HL-60/S4 (cell line): ENCODE results near the gene SLC2A14.
"Not testable (repeated sequence)": the region's sequence is repeated elsewhere in the genome, so short reads cannot be mapped to it uniquely, and the experiment has no call there.

Experiments used
- in situ Hi-C: fragments of 300-500 bp; cut with MboI; formaldehyde crosslinking; loops from 2 replicates; pipeline ENCODE4 v1.14.3; 2022; ENCODE audit warnings: low sequenced_read_pairs

The SLC2A14 gene

GRCh38 chr12:7872566-7873319 is at the start of gene SLC2A14:
TSS of gene SLC2A14 (minus strand) at chr12:7872915. CDS start at chr12:7869880, 3,035 bp downstream.
- in situ Hi-C loops, result no loop called here

- in situ Hi-C loops, result not testable (repeated sequence)
Observed at GRCh38 chr12:7921181-7921580, 48.5 kb upstream of the SLC2A14 start.

- in situ Hi-C loops, result not testable (repeated sequence)
Observed at GRCh38 chr12:7918268-7918590, 45.5 kb upstream of the SLC2A14 start.

- in situ Hi-C loops, result no loop called here
Observed at GRCh38 chr12:7917392-7918267, 44.9 kb upstream of the SLC2A14 start.

GRCh38 chr12:7916936-7917335 is 44.2 kb upstream of the SLC2A14 start:
- in situ Hi-C loops, result no loop called here

GRCh38 chr12:7915661-7916403 is 43.1 kb upstream of the SLC2A14 start:
- in situ Hi-C loops, result no loop called here

GRCh38 chr12:7910106-7910505 is 37.4 kb upstream of the SLC2A14 start:
- in situ Hi-C loops, result not testable (repeated sequence)

GRCh38 chr12:7907009-7907408 is 34.3 kb upstream of the SLC2A14 start:
- in situ Hi-C loops, result no loop called here

GRCh38 chr12:7906303-7906702 is 33.6 kb upstream of the SLC2A14 start:
- in situ Hi-C loops, result not testable (repeated sequence)

- in situ Hi-C loops, result not testable (repeated sequence)
Observed at GRCh38 chr12:7905600-7906125, 32.9 kb upstream of the SLC2A14 start.

GRCh38 chr12:7905071-7905470 is 32.4 kb upstream of the SLC2A14 start:
- in situ Hi-C loops, result no loop called here

GRCh38 chr12:7902416-7902815 is 29.7 kb upstream of the SLC2A14 start:
- in situ Hi-C loops, result not testable (repeated sequence)

- in situ Hi-C loops, result no loop called here
Observed at GRCh38 chr12:7899755-7900154, 27.0 kb upstream of the SLC2A14 start.

GRCh38 chr12:7896726-7897125 is 24.0 kb upstream of the SLC2A14 start:
- in situ Hi-C loops, result not testable (repeated sequence)

- in situ Hi-C loops, result no loop called here
Observed at GRCh38 chr12:7892186-7892980, 19.7 kb upstream of the SLC2A14 start.

- in situ Hi-C loops, result no loop called here
Observed at GRCh38 chr12:7884689-7885088, 12.0 kb upstream of the SLC2A14 start.

GRCh38 chr12:7881736-7882120 is 9.0 kb upstream of the SLC2A14 start:
- in situ Hi-C loops, result not testable (repeated sequence)

- in situ Hi-C loops, result not testable (repeated sequence)
Observed at GRCh38 chr12:7880952-7881735, 8.4 kb upstream of the SLC2A14 start.

- in situ Hi-C loops, result no loop called here
Observed at GRCh38 chr12:7879246-7879645, 6.5 kb upstream of the SLC2A14 start.

GRCh38 chr12:7877420-7877819 is 4.7 kb upstream of the SLC2A14 start:
- in situ Hi-C loops, result no loop called here
